GM23248 (cell line): ENCODE results near the gene LCE6A. TPM values are rescaled to one million over a fixed set of nuclear protein-coding genes. Genes with fewer than 3 reads are reported as not detected.
A peak's percentile ranks its signal among the peaks of the same experiment; 100 is the strongest.

Experiments used
- DNase-seq: peaks from one replicate; pipeline ENCODE4 v3.0.0-alpha.2; 2015
- H2AFZ ChIP-seq: fragments of 200-600 bp; sonication (generic); 2 replicates; pipeline ENCODE4 v1.6.1; 2016; ENCODE audit warnings: antibody characterized with exemption
- H3F3A ChIP-seq: fragments of 200-600 bp; sonication (generic); 2 replicates; pipeline ENCODE4 v1.6.1; 2016; ENCODE audit warnings: mild to moderate bottlenecking, antibody characterized with exemption, mixed run types; ENCODE audit not compliant: insufficient read depth
- H3K27ac ChIP-seq: fragments of 200-600 bp; sonication (generic); 2 replicates; pipeline ENCODE4 v1.5.1; 2016; ENCODE audit warnings: mild to moderate bottlenecking
- H3K27me3 ChIP-seq: fragments of 200-600 bp; sonication (generic); replicated peaks from 2 replicates; pipeline ENCODE4 v1.6.1; 2016; ENCODE audit warnings: mild to moderate bottlenecking; ENCODE audit not compliant: insufficient read depth
- H3K36me3 ChIP-seq: fragments of 200-600 bp; sonication (generic); 2 replicates; pipeline ENCODE4 v1.6.1; 2016; ENCODE audit warnings: low read depth, mild to moderate bottlenecking
- H3K4me1 ChIP-seq: fragments of 200-600 bp; sonication (generic); 2 replicates; pipeline ENCODE4 v1.6.1; 2016; ENCODE audit warnings: mild to moderate bottlenecking; ENCODE audit not compliant: insufficient read depth
- H3K4me2 ChIP-seq: fragments of 200-600 bp; sonication (generic); one replicate; pipeline ENCODE4 v1.6.1; 2016; ENCODE audit warnings: mild to moderate bottlenecking; ENCODE audit not compliant: unreplicated experiment
- H3K4me3 ChIP-seq: fragments of 200-600 bp; sonication (generic); 2 replicates; pipeline ENCODE4 v1.5.1; 2016; ENCODE audit warnings: mild to moderate bottlenecking
- H3K79me2 ChIP-seq: fragments of 200-600 bp; sonication (generic); 2 replicates; pipeline ENCODE4 v1.6.1; 2016; ENCODE audit warnings: mild to moderate bottlenecking; ENCODE audit not compliant: insufficient read depth
- H3K9ac ChIP-seq: fragments of 200-600 bp; sonication (generic); 2 replicates; pipeline ENCODE4 v1.6.1; 2016; ENCODE audit warnings: mild to moderate bottlenecking
- H3K9me2 ChIP-seq: fragments of 200-600 bp; sonication (generic); 2 replicates; pipeline ENCODE4 v1.6.1; 2016; ENCODE audit warnings: mixed run types, mild to moderate bottlenecking, moderate library complexity; ENCODE audit not compliant: insufficient read depth
- H3K9me3 ChIP-seq: fragments of 200-600 bp; sonication (generic); one replicate; pipeline ENCODE4 v1.6.1; 2017; ENCODE audit warnings: low read depth
- H4K20me1 ChIP-seq: fragments of 200-600 bp; sonication (generic); 2 replicates; pipeline ENCODE4 v1.6.0; 2016; ENCODE audit not compliant: insufficient read depth
- EZH2 ChIP-seq: fragments of 200-600 bp; sonication (generic); IDR thresholded peaks from 2 replicates; pipeline ENCODE4 v1.6.1; 2018; ENCODE audit warnings: antibody characterized with exemption, mild to moderate bottlenecking; ENCODE audit not compliant: insufficient read depth, poor library complexity, severe bottlenecking
- EZH2phosphoT487 ChIP-seq: fragments of 200-600 bp; sonication (generic); IDR thresholded peaks from 2 replicates; pipeline ENCODE4 v1.6.1; 2018; ENCODE audit warnings: antibody characterized with exemption, moderate library complexity, mild to moderate bottlenecking, low read depth; ENCODE audit not compliant: insufficient read depth
- WGBS, 2 experiments: methylation state at CpG; one replicate each; pipeline ENCODE4 v1.1.6; 2015 to 2017; ENCODE audit warnings: low lambda C conversion rate in 2 of 2, low coverage in 1 of 2; ENCODE audit errors: missing lambda C conversion rate in 2 of 2; 5-methylcytosine and 5-hydroxymethylcytosine counted together
- in situ Hi-C: fragments of 300-500 bp; cut with MboI; formaldehyde crosslinking; loops from 2 replicates; pipeline ENCODE4 v1.15.0; 2020
- polyA plus RNA-seq: library from polyadenylated mRNA; unstranded; fragments of >200 nt; fragmentation: Nextera tagmentation; extraction: Ambion mirVana; gene quantifications from 2 replicates; pipeline ENCODE4 v1.2.1, GENCODE V29; 2016
- total RNA-seq: library from RNA; depleted of rRNA; stranded (reverse); fragments of >200 nt; shearing (Covaris generic); gene quantifications from 2 replicates; pipeline ENCODE4 v1.2.3, GENCODE V29; 2014

LCE6A gene
- total and polyA plus RNA-seq, 2 experiments from 2014 or later: not detected

- H4K20me1 ChIP-seq: no peaks in the 10 kb centered on the region
- no peaks in the 10 kb centered on the region for H3K27me3 ChIP-seq
- TF ChIP-seq EZH2 (no peak), EZH2phosphoT487 (no peak)
- H3K79me2 ChIP-seq: no peaks in the 10 kb centered on the region
- no peak within 1 kb of the TSS for H3K27ac ChIP-seq
- no peak within 1 kb of the TSS for H3K4me3 ChIP-seq
- peaks cover 11% of the 10 kb centered on the region for H3K4me1 ChIP-seq
- DNase-seq: no peak
- H3K36me3 ChIP-seq: no peaks in the 10 kb centered on the region
- no peak within 1 kb of the TSS for H3K4me2 ChIP-seq
- in situ Hi-C loops: no loop called here
- no peak within 1 kb of the TSS for H3K9ac ChIP-seq
- no peaks in the 10 kb centered on the region for H3K9me3 ChIP-seq
- no peak within 1 kb of the TSS for H2AFZ ChIP-seq
- no peaks in the 10 kb centered on the region for H3K9me2 ChIP-seq
- no peaks in the 10 kb centered on the region for H3F3A ChIP-seq
- 62% methylated on average over 3 of the region's 3 CpGs for WGBS, 2 experiments
These were observed 17.0 kb downstream of the LCE6A start, which contains the start of gene LCE7A for GRCh38 chr1:152859696-152860095. Gene LCE7A (plus strand): TSS chr1:152859996. CDS start chr1:152860698, 702 bp downstream.

- peaks cover 11% of the 10 kb centered on the region for H3K4me1 ChIP-seq
- H3K27me3 ChIP-seq: no peaks in the 10 kb centered on the region
- H3K4me2 ChIP-seq: no peak overlapping the region
- no peaks in the 10 kb centered on the region for H4K20me1 ChIP-seq
- H3K4me3 ChIP-seq: no peak overlapping the region
- H3K27ac ChIP-seq: no peak overlapping the region
- WGBS, 2 experiments: 42% methylated on average over 3 of the region's 3 CpGs
- no peaks in the 10 kb centered on the region for H3K9me3 ChIP-seq
- no peaks in the 10 kb centered on the region for H3K9me2 ChIP-seq
- H3F3A ChIP-seq: no peaks in the 10 kb centered on the region
- H3K79me2 ChIP-seq: no peaks in the 10 kb centered on the region
- in situ Hi-C loops: no loop called here
- H3K36me3 ChIP-seq: no peaks in the 10 kb centered on the region
- H3K9ac ChIP-seq: no peak overlapping the region
- H2AFZ ChIP-seq: no peak overlapping the region
- TF ChIP-seq EZH2: no peak
- TF ChIP-seq EZH2phosphoT487: no peak
- peak; percentile 10 for DNase-seq
These were observed 17.5 kb downstream of the LCE6A start for GRCh38 chr1:152860129-152860528.

GRCh38 chr1:152861374-152861773, 18.7 kb downstream of the LCE6A start:
- Histone ChIP-seq H3K4me1 (no peaks in the 10 kb centered on the region), H3K9ac (no peak overlapping the region), H4K20me1 (no peaks in the 10 kb centered on the region), H2AFZ (no peak overlapping the region), H3K9me3 (no peaks in the 10 kb centered on the region), H3F3A (no peaks in the 10 kb centered on the region), H3K27me3 (no peaks in the 10 kb centered on the region), H3K4me3 (no peak overlapping the region), H3K27ac (no peak overlapping the region), H3K4me2 (no peak overlapping the region), H3K9me2 (no peaks in the 10 kb centered on the region), H3K79me2 (no peaks in the 10 kb centered on the region), H3K36me3 (no peaks in the 10 kb centered on the region)
- in situ Hi-C loops: no loop called here
- no peak for DNase-seq
- TF ChIP-seq EZH2phosphoT487 (no peak), EZH2 (no peak)
- WGBS, 2 experiments: 37 to 41% methylated on average over 4 of the region's 4 CpGs

GRCh38 chr1:152864443-152864842, 21.8 kb downstream of the LCE6A start:
- Histone ChIP-seq H3K36me3 (no peaks in the 10 kb centered on the region), H3K27me3 (no peaks in the 10 kb centered on the region), H3K79me2 (no peaks in the 10 kb centered on the region), H3K9me2 (no peaks in the 10 kb centered on the region), H3K27ac (no peak overlapping the region), H4K20me1 (no peaks in the 10 kb centered on the region), H3K9ac (no peak overlapping the region), H2AFZ (no peak overlapping the region), H3F3A (no peaks in the 10 kb centered on the region), H3K4me2 (no peak overlapping the region), H3K9me3 (no peaks in the 10 kb centered on the region), H3K4me3 (no peak overlapping the region), H3K4me1 (no peaks in the 10 kb centered on the region)
- DNase-seq: no peak
- no peak for TF ChIP-seq EZH2phosphoT487
- no peak for TF ChIP-seq EZH2
- in situ Hi-C loops: no loop called here

GRCh38 chr1:152866321-152866720, 23.7 kb downstream of the LCE6A start:
- Histone ChIP-seq H3K9me2 (no peaks in the 10 kb centered on the region), H4K20me1 (no peaks in the 10 kb centered on the region)
- in situ Hi-C loops: no loop called here

More at GRCh38 chr1:152866321-152866720, 23.7 kb downstream of the LCE6A start:
- WGBS, 2 experiments: 45 to 58% methylated on average over 2 of the region's 2 CpGs
- Histone ChIP-seq H3K79me2 (no peaks in the 10 kb centered on the region), H3K4me1 (no peaks in the 10 kb centered on the region), H3K27ac (no peak overlapping the region), H3K9ac (no peak overlapping the region), H3K4me2 (no peak overlapping the region), H2AFZ (no peak overlapping the region), H3K4me3 (no peak overlapping the region), H3K36me3 (no peaks in the 10 kb centered on the region), H3K9me3 (no peaks in the 10 kb centered on the region), H3F3A (no peaks in the 10 kb centered on the region), H3K27me3 (no peaks in the 10 kb centered on the region)
- TF ChIP-seq EZH2 (no peak), EZH2phosphoT487 (no peak)
- peak; percentile 7 for DNase-seq
